Measurements from ENCODE around the gene ITPRIP.

GRCh38 chr10:104325436-104326435 lies 12.5 kb downstream of the ITPRIP start:
- TF ChIP-seq CTCF (IDR thresholded peaks at IDR 0.05) (no peak), POLR2A (IDR thresholded peaks at IDR 0.05) (no peak)

Data from tibial nerve (tissue), 3 donors.